ENCODE measurements around the gene TRIM2.

- no peak for TF ChIP-seq CTCF (conservative IDR thresholded peaks at IDR 0.05; ENCODE audit: low read depth, low read length)
- no peak for TF ChIP-seq EZH2 (IDR thresholded peaks at IDR 0.05; ENCODE audit: borderline replicate concordance, low read depth, low read length, poor library complexity, severe bottlenecking)
These were observed 178.9 kb downstream of the TRIM2 start for GRCh38 chr4:153383131-153383530.

Measured in A673 (cell line).